K562 (cell line): Measurements from ENCODE around the gene UBE2D2.

ENCODE experiments used
- IFI16 ChIP-seq: fragments of 250-450 bp; sonication (Bioruptor Pico); IDR thresholded peaks from 2 replicates; pipeline ENCODE4 v2.1.2; 2022; ENCODE audit warnings: mild to moderate bottlenecking, inconsistent platforms
- TF ChIP-seq, protein P1 (sequence below), 2 experiments: fragments of 150-350 bp in 1 of 2; IDR thresholded peaks; 2 replicates each; pipeline ENCODE4 v1.6.1; 2012 to 2016; ENCODE audit warnings: low read depth in 2 of 2, low read length in 2 of 2, mild to moderate bottlenecking in 1 of 2, moderate library complexity in 1 of 2

GRCh38 chr5:139675825-139676224 is 114.7 kb downstream of the UBE2D2 start:
- TF ChIP-seq IFI16, result no peak
- TF ChIP-seq, protein P1, sequence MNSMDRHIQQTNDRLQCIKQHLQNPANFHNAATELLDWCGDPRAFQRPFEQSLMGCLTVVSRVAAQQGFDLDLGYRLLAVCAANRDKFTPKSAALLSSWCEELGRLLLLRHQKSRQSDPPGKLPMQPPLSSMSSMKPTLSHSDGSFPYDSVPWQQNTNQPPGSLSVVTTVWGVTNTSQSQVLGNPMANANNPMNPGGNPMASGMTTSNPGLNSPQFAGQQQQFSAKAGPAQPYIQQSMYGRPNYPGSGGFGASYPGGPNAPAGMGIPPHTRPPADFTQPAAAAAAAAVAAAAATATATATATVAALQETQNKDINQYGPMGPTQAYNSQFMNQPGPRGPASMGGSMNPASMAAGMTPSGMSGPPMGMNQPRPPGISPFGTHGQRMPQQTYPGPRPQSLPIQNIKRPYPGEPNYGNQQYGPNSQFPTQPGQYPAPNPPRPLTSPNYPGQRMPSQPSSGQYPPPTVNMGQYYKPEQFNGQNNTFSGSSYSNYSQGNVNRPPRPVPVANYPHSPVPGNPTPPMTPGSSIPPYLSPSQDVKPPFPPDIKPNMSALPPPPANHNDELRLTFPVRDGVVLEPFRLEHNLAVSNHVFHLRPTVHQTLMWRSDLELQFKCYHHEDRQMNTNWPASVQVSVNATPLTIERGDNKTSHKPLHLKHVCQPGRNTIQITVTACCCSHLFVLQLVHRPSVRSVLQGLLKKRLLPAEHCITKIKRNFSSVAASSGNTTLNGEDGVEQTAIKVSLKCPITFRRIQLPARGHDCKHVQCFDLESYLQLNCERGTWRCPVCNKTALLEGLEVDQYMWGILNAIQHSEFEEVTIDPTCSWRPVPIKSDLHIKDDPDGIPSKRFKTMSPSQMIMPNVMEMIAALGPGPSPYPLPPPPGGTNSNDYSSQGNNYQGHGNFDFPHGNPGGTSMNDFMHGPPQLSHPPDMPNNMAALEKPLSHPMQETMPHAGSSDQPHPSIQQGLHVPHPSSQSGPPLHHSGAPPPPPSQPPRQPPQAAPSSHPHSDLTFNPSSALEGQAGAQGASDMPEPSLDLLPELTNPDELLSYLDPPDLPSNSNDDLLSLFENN (IDR thresholded peaks at IDR 0.05; ENCODE audit: low read depth in 2 of 2, low read length in 2 of 2), result no peak
